CD8-positive, alpha-beta memory T cell (primary cell): Measurements from ENCODE around the gene PHC3. TPM values are rescaled to one million over a fixed set of nuclear protein-coding genes. Genes with fewer than 3 reads are reported as not detected.
"Not testable (repeated sequence)": the region's sequence is repeated elsewhere in the genome, so short reads cannot be mapped to it uniquely, and the experiment has no call there.

Experiments
- CTCF ChIA-PET: fragments of 350-600 bp; sonication (Branson Sonifier 250); formaldehyde crosslinking; loops from one replicate; lab custom pipeline; 2021; ENCODE audit warnings: antibody characterized with exemption; lab: Charles Lee
- POLR2A ChIA-PET: fragments of 350-600 bp; sonication (Branson Sonifier 250); formaldehyde crosslinking; loops from one replicate; lab custom pipeline; 2021; ENCODE audit warnings: antibody characterized with exemption; lab: Charles Lee
- DNase-seq, 5 donors: peaks; one replicate each; pipeline versions ENCODE4 v3.0.0 to v3.0.0-alpha.2; 2020 to 2022; ENCODE audit warnings: mixed read lengths in 1 of 5
- H3K27ac ChIP-seq: one replicate; pipeline ENCODE4 v1.7.0; 2013; ENCODE audit warnings: low read depth, mild to moderate bottlenecking, low read length, moderate library complexity
- H3K27me3 ChIP-seq: 2 replicates; pipeline ENCODE4 v1.7.0; 2013; ENCODE audit warnings: low read length, mild to moderate bottlenecking; ENCODE audit not compliant: insufficient read depth, poor library complexity, severe bottlenecking
- H3K36me3 ChIP-seq: 2 replicates; pipeline ENCODE4 v1.7.0; 2013; ENCODE audit warnings: mild to moderate bottlenecking, low read length, moderate library complexity; ENCODE audit not compliant: insufficient read depth
- H3K4me1 ChIP-seq: 2 replicates; pipeline ENCODE4 v1.7.0; 2013; ENCODE audit warnings: mild to moderate bottlenecking, low read length, moderate library complexity; ENCODE audit not compliant: insufficient read depth
- H3K4me3 ChIP-seq: 2 replicates; pipeline ENCODE4 v1.7.0; 2013; ENCODE audit warnings: mild to moderate bottlenecking, low read length
- H3K9me3 ChIP-seq: 2 replicates; pipeline ENCODE4 v1.7.0; 2013; ENCODE audit warnings: mild to moderate bottlenecking, low read length
- H3K27ac Mint-ChIP-seq, 8 donors: one replicate each; pipeline ENCODE4 v1.8.0; 2020 to 2021; ENCODE audit warnings: mixed read lengths in 8 of 8, mild to moderate bottlenecking in 6 of 8, inconsistent platforms in 3 of 8, moderate library complexity in 3 of 8
- H3K27me3 Mint-ChIP-seq, 2 donors: one replicate each; pipeline ENCODE4 v1.8.0; 2020 to 2021; ENCODE audit warnings: mixed read lengths in 2 of 2, mild to moderate bottlenecking in 1 of 2, moderate library complexity in 1 of 2
- H3K36me3 Mint-ChIP-seq, 3 donors: one replicate each; pipeline ENCODE4 v1.8.0; 2020 to 2021; ENCODE audit warnings: mixed read lengths in 3 of 3, inconsistent platforms in 1 of 3, mild to moderate bottlenecking in 1 of 3
- H3K4me1 Mint-ChIP-seq, 3 donors: one replicate each; pipeline ENCODE4 v1.8.0; 2020 to 2021; ENCODE audit warnings: mixed read lengths in 3 of 3, inconsistent platforms in 1 of 3, mild to moderate bottlenecking in 1 of 3
- H3K4me3 Mint-ChIP-seq, 7 donors: one replicate each; pipeline ENCODE4 v1.8.0; 2020 to 2021; ENCODE audit warnings: mixed read lengths in 7 of 7, mild to moderate bottlenecking in 6 of 7, moderate library complexity in 4 of 7, inconsistent platforms in 2 of 7
- H3K9me3 Mint-ChIP-seq, 5 donors: one replicate each; pipeline ENCODE4 v1.8.0; 2020 to 2022; ENCODE audit warnings: mixed read lengths in 5 of 5, mild to moderate bottlenecking in 3 of 5, moderate library complexity in 2 of 5, inconsistent platforms in 1 of 5
- polyA plus RNA-seq: library from polyadenylated mRNA; unstranded; fragments of 300-500 nt; fragmentation: Illumina TruSeq; gene quantifications from one replicate; pipeline ENCODE4 v1.2.3, GENCODE V29; 2021
- total RNA-seq, 2 experiments: library from RNA; stranded (reverse); gene quantifications; one replicate each; pipeline ENCODE4 v1.2.3, GENCODE V29; 2021

PHC3 gene
- total and polyA plus RNA-seq, 3 experiments from 2014 or later: 48.3 to 58.9 (median 55.5) TPM

DNA sequence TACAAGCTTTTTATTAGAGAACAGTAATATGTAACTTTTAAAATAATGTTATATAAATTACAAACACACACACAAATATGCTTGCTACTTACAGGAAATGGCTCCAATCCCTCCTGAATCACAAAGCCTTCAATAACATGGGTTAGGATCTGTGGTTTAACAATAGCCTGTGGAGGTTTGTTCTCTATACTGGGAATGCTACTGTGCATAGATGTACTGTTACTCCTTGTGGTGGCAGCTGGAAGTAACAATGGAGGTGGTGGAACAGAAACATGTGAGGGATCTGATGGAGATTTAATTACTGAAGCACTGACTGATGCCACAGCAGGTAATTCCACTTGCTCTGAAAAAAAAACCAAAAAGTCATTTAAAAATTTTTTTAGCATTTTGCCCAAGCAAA, 64.4 kb downstream of the PHC3 start:
- H3K36me3 Mint-ChIP-seq: peaks cover 3 to 79% (median 17%) of the 10 kb centered on the region in 3 donors
- H3K4me1 ChIP-seq: no peaks in the 10 kb centered on the region
- peaks cover 43% of the 10 kb centered on the region for H3K36me3 ChIP-seq
- no peak overlapping the region for H3K27ac ChIP-seq
- H3K4me1 Mint-ChIP-seq: peaks cover 0 to 18% (median 3%) of the 10 kb centered on the region in 3 donors
- H3K27ac Mint-ChIP-seq: peak overlapping the region in 3 of 8 donors; percentile 43 to 83 (median 58)
- no peaks in the 10 kb centered on the region for H3K27me3 ChIP-seq
- H3K9me3 Mint-ChIP-seq: no peaks in the 10 kb centered on the region
- DNase-seq: no peak
- H3K4me3 Mint-ChIP-seq: no peak overlapping the region
- ChIA-PET POLR2A (interaction anchor here (0.7 to 1.4 kb wide), 2 partner anchors 150 to 241 kb away, joined by 3 read pairs; partner anchors contain the start of gene SEC62), CTCF (interaction anchor here (1.4 kb wide), 1 partner anchor 254 kb away, joined by 3 read pairs; no protein-coding TSS in a partner anchor)
- H3K9me3 ChIP-seq: no peaks in the 10 kb centered on the region
- H3K27me3 Mint-ChIP-seq: no peaks in the 10 kb centered on the region
- H3K4me3 ChIP-seq: no peak overlapping the region

DNA sequence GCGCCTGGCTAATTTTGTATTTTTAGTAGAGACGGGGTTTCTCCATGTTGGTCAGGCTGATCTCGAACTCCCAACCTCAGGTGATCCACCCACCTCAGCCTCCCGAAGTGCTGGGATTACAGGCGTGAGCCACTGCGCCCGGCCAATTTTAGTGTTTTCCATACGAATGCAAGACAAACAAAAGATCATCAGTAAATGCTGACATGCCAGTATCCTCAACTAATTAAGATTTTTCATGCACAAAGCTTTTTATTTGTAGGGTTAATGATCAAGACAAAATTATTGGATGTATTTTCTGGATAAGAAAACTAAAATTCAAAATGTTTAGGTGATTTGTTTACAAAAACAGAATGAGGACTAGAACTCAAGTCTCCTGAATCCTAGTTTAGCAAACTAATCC, 67.4 kb downstream of the PHC3 start:
- H3K4me3 ChIP-seq, CTCF ChIA-PET, H3K27ac ChIP-seq, POLR2A ChIA-PET, DNase-seq, H3K9me3 Mint-ChIP-seq, H3K27me3 Mint-ChIP-seq, H3K27me3 ChIP-seq, H3K9me3 ChIP-seq, H3K4me3 Mint-ChIP-seq: not testable (repeated sequence)
- H3K4me1 ChIP-seq: peaks cover 15% of the 10 kb centered on the region
- peak overlapping the region in 2 of 8 donors; percentile 45 to 61 for H3K27ac Mint-ChIP-seq
- H3K4me1 Mint-ChIP-seq: peaks cover 17 to 29% (median 25%) of the 10 kb centered on the region in 3 donors
- peaks cover 3 to 75% (median 23%) of the 10 kb centered on the region in 3 donors for H3K36me3 Mint-ChIP-seq
- peaks cover 28% of the 10 kb centered on the region for H3K36me3 ChIP-seq

DNA sequence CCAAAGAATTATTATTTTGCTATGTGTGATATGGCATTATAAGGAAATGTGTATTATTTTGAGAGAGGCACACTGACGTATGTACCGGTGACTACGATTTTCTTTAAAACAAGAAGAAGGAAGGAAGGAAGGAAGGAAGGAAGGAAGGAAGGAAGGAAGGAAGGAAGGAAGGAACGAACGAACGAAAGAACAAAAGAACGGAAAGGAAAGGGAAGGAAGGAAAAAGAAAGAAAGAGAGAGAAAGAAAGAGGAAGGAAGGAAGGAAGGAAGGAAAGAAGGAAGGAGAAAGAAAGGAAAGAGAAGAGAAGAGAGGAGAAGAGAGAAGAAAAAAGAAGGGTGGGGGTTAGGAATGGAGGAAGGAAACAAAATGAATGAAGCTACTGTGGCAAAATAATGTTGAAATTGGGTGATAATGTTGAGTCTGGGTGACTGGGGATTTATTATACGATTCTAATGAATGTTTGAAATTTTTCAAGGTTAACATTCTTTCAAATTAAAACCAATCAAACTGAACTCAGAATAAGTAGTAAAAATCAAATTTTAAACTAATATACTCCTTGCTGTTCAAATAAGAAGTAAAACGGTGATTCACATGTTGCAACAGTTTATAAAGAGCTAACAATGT, 70.3 kb downstream of the PHC3 start:
- peaks cover 3 to 76% (median 19%) of the 10 kb centered on the region in 3 donors for H3K36me3 Mint-ChIP-seq
- ChIA-PET CTCF (no interaction called here), POLR2A (no interaction called here)
- H3K27ac Mint-ChIP-seq: peak overlapping the region in 4 of 8 donors; percentile 2 to 78 (median 61)
- Histone ChIP-seq H3K4me3 (no peak overlapping the region), H3K9me3 (no peaks in the 10 kb centered on the region), H3K27ac (no peak overlapping the region), H3K27me3 (no peaks in the 10 kb centered on the region), H3K36me3 (peaks cover 20% of the 10 kb centered on the region), H3K4me1 (peaks cover 15% of the 10 kb centered on the region)
- H3K4me3 Mint-ChIP-seq: no peak overlapping the region
- H3K9me3 Mint-ChIP-seq: no peaks in the 10 kb centered on the region
- peaks cover 24 to 41% (median 38%) of the 10 kb centered on the region in 3 donors for H3K4me1 Mint-ChIP-seq
- DNase-seq: no peak
- H3K27me3 Mint-ChIP-seq: no peaks in the 10 kb centered on the region

DNA sequence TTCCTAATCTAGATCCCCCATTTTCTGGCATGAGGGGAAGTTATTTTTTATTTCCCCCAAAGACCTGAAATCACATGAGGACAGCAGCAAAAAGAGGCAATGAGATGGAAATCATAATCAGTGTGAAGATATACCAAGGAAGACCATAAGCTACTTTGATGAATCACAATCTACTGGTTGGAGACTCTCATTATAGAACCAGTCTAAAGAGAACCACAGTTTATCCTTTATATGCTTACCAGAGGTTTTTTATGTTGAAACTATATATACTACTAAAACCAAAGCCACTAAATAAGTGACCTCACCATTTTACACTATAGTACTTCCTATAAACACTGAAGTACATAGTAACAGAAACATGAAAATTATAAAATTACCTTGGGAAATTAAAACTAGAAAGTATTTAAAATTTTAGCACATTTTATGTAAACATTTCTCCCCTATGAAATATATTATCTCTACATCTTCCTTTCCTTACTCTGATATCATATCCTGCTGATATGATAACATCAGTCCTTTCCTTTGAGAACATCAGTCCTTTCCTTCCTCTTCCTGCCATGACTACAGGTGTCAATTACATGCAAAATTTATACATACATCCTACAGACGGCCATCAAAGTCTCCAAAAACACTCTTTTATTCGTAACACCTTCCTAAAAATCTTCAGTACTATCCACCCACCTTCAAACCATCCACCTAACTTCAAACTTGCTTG, 71.8 kb downstream of the PHC3 start:
- POLR2A ChIA-PET: no interaction called here

DNA sequence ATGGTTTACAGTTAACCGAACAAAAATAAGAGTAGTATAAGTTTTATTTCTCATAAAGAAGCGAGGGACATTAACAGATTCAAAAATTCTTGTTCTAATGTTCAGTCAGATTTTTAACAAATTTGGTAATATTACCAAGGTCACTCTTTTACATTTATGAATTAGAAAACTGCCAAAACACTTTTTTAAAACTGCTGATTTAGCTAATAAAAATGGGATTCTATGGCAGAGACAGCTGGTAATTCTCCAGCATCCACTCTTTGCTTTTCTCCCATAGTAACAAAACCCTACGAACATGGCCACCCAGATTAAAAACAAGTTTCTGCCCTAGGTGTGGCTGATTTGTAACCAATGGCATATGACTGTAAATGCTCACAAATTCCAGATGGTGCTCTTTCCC, 72.6 kb downstream of the PHC3 start:
- Mint-ChIP-seq H3K36me3 (peaks cover 3 to 77% (median 14%) of the 10 kb centered on the region in 3 donors), H3K4me1 (peaks cover 24 to 41% (median 33%) of the 10 kb centered on the region in 3 donors), H3K27me3 (no peaks in the 10 kb centered on the region), H3K27ac (peak overlapping the region in 4 of 8 donors; percentile 1 to 85 (median 77)), H3K4me3 (no peak overlapping the region), H3K9me3 (no peaks in the 10 kb centered on the region)
- ChIA-PET POLR2A (no interaction called here), CTCF (no interaction called here)
- peaks cover 10% of the 10 kb centered on the region for H3K36me3 ChIP-seq
- peaks cover 15% of the 10 kb centered on the region for H3K4me1 ChIP-seq
- H3K4me3 ChIP-seq: no peak overlapping the region
- H3K27me3 ChIP-seq: no peaks in the 10 kb centered on the region
- H3K9me3 ChIP-seq: no peaks in the 10 kb centered on the region
- no peak for DNase-seq
- H3K27ac ChIP-seq: no peak overlapping the region

More for the DNA sequence above, 71.8 kb downstream of the PHC3 start:
- peaks cover 3 to 77% (median 14%) of the 10 kb centered on the region in 3 donors for H3K36me3 Mint-ChIP-seq
- H3K4me1 ChIP-seq: peaks cover 15% of the 10 kb centered on the region
- CTCF ChIA-PET: no interaction called here
- H3K4me3 ChIP-seq: no peak overlapping the region
- no peaks in the 10 kb centered on the region for H3K9me3 ChIP-seq
- H3K27me3 Mint-ChIP-seq: no peaks in the 10 kb centered on the region
- peaks cover 10% of the 10 kb centered on the region for H3K36me3 ChIP-seq
- H3K27ac ChIP-seq: no peak overlapping the region
- H3K27me3 ChIP-seq: no peaks in the 10 kb centered on the region
- H3K9me3 Mint-ChIP-seq: no peaks in the 10 kb centered on the region
- no peak for DNase-seq
- peaks cover 24 to 41% (median 33%) of the 10 kb centered on the region in 3 donors for H3K4me1 Mint-ChIP-seq
- H3K4me3 Mint-ChIP-seq: no peak overlapping the region
- H3K27ac Mint-ChIP-seq: peak overlapping the region; percentile 1 to 85 (median 58)

DNA sequence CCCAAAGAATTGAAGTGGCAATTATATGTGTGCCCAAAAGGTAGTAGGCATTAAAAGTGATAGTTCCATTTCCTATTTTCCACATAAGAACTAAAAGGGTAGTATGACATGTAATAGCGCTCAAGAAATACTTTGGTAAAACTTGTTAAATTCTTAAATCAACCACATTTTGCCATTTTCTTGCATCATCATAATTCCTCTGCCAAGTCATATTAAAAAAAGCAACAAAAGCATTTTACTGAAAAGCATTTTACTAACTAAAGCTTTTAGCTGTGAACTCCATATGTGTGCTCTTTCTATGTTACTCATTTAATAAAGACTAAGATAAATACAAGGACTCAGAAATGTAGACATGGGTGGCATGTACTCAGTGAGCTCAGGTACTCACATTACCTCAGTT, 73.6 kb downstream of the PHC3 start:
- no peaks in the 10 kb centered on the region for H3K27me3 Mint-ChIP-seq
- H3K9me3 Mint-ChIP-seq: no peaks in the 10 kb centered on the region
- no peak overlapping the region for H3K4me3 Mint-ChIP-seq
- Histone ChIP-seq H3K27ac (no peak overlapping the region), H3K4me1 (peaks cover 15% of the 10 kb centered on the region), H3K4me3 (no peak overlapping the region), H3K9me3 (no peaks in the 10 kb centered on the region), H3K27me3 (no peaks in the 10 kb centered on the region), H3K36me3 (peaks cover 3% of the 10 kb centered on the region)
- DNase-seq: no peak
- H3K4me1 Mint-ChIP-seq: peaks cover 24 to 41% (median 33%) of the 10 kb centered on the region in 3 donors
- peak overlapping the region in 5 of 8 donors; percentile 5 to 85 (median 32) for H3K27ac Mint-ChIP-seq
- H3K36me3 Mint-ChIP-seq: peaks cover 0 to 73% (median 14%) of the 10 kb centered on the region in 3 donors
- ChIA-PET POLR2A (no interaction called here), CTCF (no interaction called here)

DNA sequence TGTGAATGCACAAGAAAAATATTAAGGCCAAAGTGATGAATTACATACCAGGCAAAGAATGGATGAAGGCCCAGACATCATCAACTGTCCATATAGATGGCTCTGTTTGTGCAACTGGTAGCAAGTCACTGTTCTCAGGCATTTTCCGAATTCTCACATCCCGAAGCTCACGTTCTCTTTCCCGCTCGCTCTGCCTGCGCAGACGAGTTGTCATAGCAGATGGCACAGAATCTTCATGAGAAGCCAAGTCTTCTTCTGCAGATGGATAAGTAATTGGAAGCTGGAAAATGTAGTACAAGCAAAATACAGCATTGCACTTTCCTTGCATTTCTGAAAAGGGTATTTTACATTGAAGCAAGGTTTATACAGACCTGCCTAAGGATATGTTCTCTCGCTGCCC, 79.1 kb downstream of the PHC3 start:
- H3K4me3 Mint-ChIP-seq: no peak overlapping the region
- H3K9me3 Mint-ChIP-seq: no peaks in the 10 kb centered on the region
- Histone ChIP-seq H3K9me3 (no peaks in the 10 kb centered on the region), H3K36me3 (peaks cover 27% of the 10 kb centered on the region), H3K27ac (no peak overlapping the region), H3K27me3 (no peaks in the 10 kb centered on the region), H3K4me1 (no peaks in the 10 kb centered on the region), H3K4me3 (no peak overlapping the region)
- CTCF ChIA-PET: interaction anchor here (1.5 kb wide), 1 partner anchor 86 kb away, joined by 3 read pairs; no protein-coding TSS in a partner anchor
- DNase-seq: no peak
- H3K4me1 Mint-ChIP-seq: peaks cover under 1 to 4% (median 2%) of the 10 kb centered on the region in 3 donors
- H3K27me3 Mint-ChIP-seq: no peaks in the 10 kb centered on the region
- POLR2A ChIA-PET: no interaction called here
- peak overlapping the region in 1 of 8 donors; percentile 11 for H3K27ac Mint-ChIP-seq
- peaks cover 5 to 84% (median 24%) of the 10 kb centered on the region in 3 donors for H3K36me3 Mint-ChIP-seq

DNA sequence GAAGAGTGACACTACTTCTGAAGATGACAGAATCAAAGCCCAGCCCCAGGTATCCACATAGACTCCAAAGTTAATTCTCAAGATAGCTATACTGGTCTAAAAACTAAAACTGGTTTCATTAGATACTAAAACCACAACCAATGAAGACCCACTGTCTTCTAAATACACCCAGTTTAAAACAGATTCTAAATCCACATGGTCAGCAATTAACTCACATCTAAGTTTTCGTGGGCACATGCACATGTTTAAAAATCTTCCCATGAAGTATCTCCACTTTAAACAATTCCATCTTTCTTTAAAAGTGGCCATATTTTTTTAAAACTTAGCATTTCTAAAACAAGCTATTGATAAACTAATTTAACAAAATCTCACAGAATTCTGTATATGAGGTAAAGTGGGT, 80.6 kb downstream of the PHC3 start:
- Histone ChIP-seq H3K4me3 (no peak overlapping the region), H3K36me3 (peaks cover 32% of the 10 kb centered on the region), H3K27ac (no peak overlapping the region), H3K9me3 (no peaks in the 10 kb centered on the region), H3K4me1 (no peaks in the 10 kb centered on the region), H3K27me3 (no peaks in the 10 kb centered on the region)
- no peak overlapping the region for H3K4me3 Mint-ChIP-seq
- H3K36me3 Mint-ChIP-seq: peaks cover 5 to 87% (median 35%) of the 10 kb centered on the region in 3 donors
- peak overlapping the region in 2 of 8 donors; percentile 39 to 50 for H3K27ac Mint-ChIP-seq
- no peaks in the 10 kb centered on the region for H3K9me3 Mint-ChIP-seq
- H3K4me1 Mint-ChIP-seq: peaks cover 0 to 2% (median 0%) of the 10 kb centered on the region in 3 donors
- CTCF ChIA-PET: no interaction called here
- no peaks in the 10 kb centered on the region for H3K27me3 Mint-ChIP-seq
- POLR2A ChIA-PET: no interaction called here
- no peak for DNase-seq
